HG02642 (cell line): ENCODE results near the gene FGF14.

Source experiments
- ATAC-seq: cut with Tn5 transposase; IDR thresholded peaks from one replicate; pipeline ENCODE4 v1.9.1; 2021; ENCODE audit warnings: mild to moderate bottlenecking; ENCODE audit not compliant: unreplicated experiment, poor library complexity

The FGF14 gene

GRCh38 chr13:101714195-101714594, 687.7 kb downstream of the FGF14 start:
- no peak for ATAC-seq

- no peak for ATAC-seq
Measured at GRCh38 chr13:101712026-101712348, 689.9 kb downstream of the FGF14 start.

DNA sequence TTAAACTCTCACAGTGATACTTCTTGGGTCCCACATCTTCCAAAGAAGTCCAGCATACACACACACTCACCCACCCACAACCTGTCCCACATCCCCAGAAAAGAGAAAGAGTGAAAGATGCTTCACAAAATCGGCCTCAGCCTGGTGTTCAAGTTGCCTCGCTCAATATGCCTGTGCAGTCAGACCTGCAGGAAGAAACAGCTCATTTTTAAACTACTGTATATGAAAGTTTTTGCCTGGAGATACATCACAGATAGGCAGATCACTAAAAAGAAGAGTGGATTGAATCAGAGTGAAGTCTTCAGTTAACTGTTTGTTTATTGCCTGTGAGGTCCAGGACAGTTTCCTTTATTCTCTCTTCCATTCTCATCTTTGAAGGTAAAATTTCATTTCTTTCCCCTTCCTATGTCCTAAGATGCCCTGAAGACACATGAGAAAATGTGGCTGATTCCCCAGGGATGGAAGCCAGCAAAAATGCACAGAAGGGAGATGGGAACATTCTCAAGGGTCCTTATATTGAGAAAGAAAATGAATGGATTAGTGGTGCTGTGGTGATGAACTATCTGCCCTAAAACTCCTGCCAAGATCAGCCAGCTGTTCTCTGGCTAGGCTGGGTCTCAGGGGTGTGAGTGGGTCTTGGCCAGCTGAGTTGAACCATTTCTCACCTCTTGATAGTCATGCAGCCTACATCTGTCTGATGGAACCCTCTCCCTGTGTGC, 690.4 kb downstream of the FGF14 start:
- ATAC-seq: no peak

DNA sequence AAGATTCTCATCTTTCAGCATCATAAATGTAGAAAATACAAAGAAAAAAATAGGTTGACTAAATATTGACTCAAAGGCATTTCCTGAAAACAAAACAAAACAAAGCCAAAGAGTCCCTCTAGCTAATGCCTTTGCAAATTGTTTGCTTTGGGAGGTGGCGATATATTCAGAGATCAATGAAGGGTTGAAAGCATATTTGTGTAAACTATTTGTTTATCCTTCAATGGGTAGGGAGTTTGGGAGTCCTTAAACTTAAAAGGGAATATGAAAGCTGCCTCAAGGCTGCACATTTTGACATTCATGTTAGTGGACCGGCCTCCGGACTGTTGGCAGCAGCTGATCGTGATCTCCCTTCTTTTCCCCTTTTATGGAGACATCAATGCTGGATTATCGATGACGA, 691.9 kb downstream of the FGF14 start:
- no peak for ATAC-seq

DNA sequence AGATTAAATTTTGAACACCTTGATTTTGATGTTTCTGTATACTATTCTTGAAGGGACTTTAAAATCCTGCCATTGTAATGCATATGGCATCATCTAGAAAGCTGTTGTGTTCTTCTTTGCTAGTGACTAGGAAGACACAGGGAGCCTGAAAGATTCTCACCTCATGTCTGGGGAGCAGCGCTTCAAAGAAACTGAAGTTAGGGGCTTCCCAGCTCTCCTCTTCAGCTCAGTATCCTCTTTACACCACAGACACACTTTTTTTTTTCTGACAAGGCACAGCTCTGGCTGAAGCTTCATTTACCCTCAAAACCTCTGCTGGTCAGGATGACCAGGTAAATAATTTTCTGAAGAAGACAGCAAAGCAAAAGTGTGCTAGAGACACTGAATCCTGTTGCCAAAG, 693.7 kb downstream of the FGF14 start:
- ATAC-seq: no peak

DNA sequence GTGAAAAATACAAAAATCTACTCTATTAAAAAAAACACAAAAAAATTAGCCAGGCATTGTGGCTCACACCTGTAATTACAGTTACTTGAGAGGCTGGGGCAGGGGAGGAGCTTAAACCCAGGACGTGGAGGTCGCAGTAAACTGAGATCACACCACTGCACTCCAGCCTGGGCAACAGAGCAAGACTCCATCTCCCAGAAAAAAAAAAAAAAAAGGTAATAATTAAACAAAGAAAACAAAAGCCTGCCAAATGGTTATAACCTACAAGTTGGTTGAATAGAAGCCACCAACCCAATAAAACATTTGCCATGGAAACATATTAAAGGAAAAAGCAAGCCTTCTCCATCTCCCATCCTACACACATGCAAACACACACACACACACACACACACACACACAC, 694.2 kb downstream of the FGF14 start:
- no peak for ATAC-seq

GRCh38 chr13:101706651-101707050, 695.2 kb downstream of the FGF14 start:
- ATAC-seq: peak; percentile 56

DNA sequence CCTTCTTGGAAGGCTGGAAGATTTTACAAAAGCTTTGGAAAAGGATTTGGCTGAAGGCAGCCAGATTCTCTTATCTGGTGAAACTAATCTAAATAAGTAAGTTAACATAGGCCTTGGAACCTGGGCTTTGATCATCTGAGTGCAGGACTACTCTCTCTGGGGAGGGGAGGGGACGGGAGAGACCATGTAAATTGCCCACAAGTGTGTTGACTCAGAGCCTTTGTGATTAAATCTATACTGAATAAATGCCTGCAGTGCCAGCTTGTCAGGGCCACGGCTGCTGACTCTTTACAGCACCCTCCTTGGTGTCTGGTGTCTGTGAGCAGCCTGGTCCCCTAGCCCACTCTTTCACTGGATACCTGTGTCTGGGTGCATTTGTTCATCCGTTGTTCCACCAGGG, 698.0 kb downstream of the FGF14 start:
- no peak for ATAC-seq

GRCh38 chr13:101703081-101703480, 698.8 kb downstream of the FGF14 start:
- ATAC-seq: no peak

DNA sequence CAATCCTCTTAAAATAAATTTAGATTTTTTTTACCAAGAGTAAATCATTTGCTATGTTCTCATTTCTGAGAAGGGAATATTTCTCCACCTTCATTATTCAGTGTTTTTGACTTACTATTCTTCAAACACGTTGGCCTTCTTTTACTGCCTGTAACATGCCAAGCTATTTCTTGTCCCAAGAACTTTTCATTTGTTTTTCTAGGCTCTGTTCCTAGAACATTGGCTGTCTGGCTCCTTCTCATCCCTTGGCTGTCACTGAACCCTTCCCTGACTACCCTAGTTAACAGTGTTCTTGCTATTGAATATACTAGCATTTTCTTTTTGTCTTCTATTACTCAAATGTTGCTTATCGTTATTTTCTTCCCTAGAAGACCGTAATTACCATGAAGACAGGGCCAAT, 701.2 kb downstream of the FGF14 start:
- no peak for ATAC-seq

DNA sequence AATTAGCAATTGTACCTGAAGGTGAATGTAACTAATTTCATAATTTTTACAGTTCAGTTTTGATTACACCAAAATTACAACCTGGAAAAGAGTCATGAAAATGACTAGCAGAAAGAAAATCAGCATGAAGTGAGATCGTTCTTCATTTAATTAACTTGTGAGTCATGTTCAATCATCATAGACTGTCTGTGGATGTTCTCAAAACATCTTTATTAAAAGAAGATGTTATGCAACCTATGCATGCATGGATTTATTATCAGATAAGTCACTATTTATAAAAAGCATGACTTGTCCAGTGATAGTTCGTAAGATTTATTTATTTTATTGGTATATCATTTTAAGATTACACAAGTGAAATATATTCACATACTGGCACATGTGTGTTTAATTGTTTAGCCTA, 703.4 kb downstream of the FGF14 start:
- no peak for ATAC-seq

GRCh38 chr13:101697745-101698144, 704.1 kb downstream of the FGF14 start:
- no peak for ATAC-seq

GRCh38 chr13:101695870-101696516, 705.9 kb downstream of the FGF14 start:
- ATAC-seq: no peak

- ATAC-seq: no peak
Measured at GRCh38 chr13:101691341-101691860, 710.4 kb downstream of the FGF14 start.

GRCh38 chr13:101690871-101691270, 711.0 kb downstream of the FGF14 start:
- no peak for ATAC-seq

DNA sequence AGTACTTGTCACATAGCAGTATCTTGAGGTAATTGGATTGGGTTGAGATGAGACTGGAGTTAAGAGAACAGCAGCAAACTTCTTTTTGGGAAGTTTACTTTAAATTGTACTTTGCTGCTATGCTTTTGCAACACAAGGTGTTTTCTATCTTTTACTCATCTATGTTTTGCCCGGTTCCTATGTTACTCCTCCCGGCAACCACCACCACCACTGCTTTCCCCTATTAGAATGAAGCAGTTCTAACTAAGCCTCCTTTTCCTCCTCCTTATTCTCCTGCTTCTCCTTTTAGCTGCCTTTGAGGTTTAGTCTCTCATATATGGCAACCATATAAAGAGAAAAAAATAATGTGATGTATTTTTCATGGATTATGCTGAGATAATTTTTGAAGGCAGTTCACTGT, 715.8 kb downstream of the FGF14 start:
- ATAC-seq: no peak

GRCh38 chr13:101681834-101682233, 720.0 kb downstream of the FGF14 start:
- ATAC-seq: no peak

- ATAC-seq: no peak
Measured at GRCh38 chr13:101673360-101674105, 728.3 kb downstream of the FGF14 start.

GRCh38 chr13:101661839-101662238, 740.0 kb downstream of the FGF14 start:
- ATAC-seq: no peak
